Tibial nerve (tissue), 3 donors: ENCODE data around the gene ROR1.

Source experiments
- CTCF ChIP-seq, 5 experiments: fragments of 200-600 bp in 3 of 5; fragments of 450-650 bp in 2 of 5; sonication (generic) in 3 of 5; IDR thresholded peaks; one replicate each; pipeline ENCODE4 v1.5.1; 2016 to 2019; ENCODE audit warnings: antibody characterized with exemption in 5 of 5, mild to moderate bottlenecking in 3 of 5, moderate library complexity in 2 of 5
- POLR2A ChIP-seq, 2 donors: fragments of 450-650 bp; IDR thresholded peaks; one replicate each; pipeline ENCODE4 v1.6.1; 2017; ENCODE audit warnings: antibody characterized with exemption in 2 of 2, mild to moderate bottlenecking in 2 of 2, moderate library complexity in 2 of 2

DNA sequence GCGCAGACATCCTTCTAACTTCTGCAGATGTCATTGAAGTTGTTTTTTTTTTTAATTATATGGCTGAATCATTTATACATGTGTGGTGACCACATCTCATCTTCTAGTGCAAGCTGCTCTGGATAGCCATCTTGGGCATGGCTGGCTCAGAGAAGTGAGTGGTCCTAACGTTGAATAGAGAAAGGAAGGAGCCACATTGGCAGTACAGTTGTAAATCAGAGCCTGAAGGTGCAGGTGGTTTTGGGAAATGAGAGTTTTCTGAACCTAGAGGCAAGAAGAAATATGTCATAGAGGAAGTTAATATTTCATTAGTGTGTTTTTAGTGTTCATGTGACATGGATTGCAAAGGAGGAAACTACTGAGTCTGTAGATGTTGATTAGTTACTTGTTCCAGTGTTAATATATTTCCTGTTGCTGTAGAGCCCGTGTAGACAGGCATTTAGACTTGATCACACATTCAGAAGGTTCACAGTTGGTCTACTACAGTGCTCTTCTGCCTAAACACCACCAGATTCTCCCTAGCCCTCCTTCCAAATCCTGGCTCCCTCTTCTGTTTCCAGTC lies 163.7 kb downstream of the ROR1 start:
- TF ChIP-seq CTCF (IDR thresholded peaks at IDR 0.05) (no peak), POLR2A (IDR thresholded peaks at IDR 0.05) (no peak)
